Right lung (tissue), 5 donors: ENCODE data around the gene STH. TPM values are rescaled to one million over a fixed set of nuclear protein-coding genes. Genes with fewer than 3 reads are reported as not detected.
A peak's percentile ranks its signal among the peaks of the same experiment; 100 is the strongest.

Experiments used
- DNase-seq, 2 donors: peaks; one replicate each; pipeline ENCODE4 v3.0.0-alpha.2; 2013
- polyA plus RNA-seq, 5 donors: library from polyadenylated mRNA; unstranded; fragments of 120-200 nt; gene quantifications; one replicate each; pipeline versions ENCODE4 v1.2.1 to v1.2.3, GENCODE V29; 2013; ENCODE audit warnings: inconsistent platforms in 1 of 5, low replicate concordance in 1 of 5; ENCODE audit not compliant: insufficient read length in 5 of 5, insufficient read depth in 1 of 5

Gene STH
- polyA plus RNA-seq, 5 donors = 0.42 TPM; not detected in 4

GRCh38 chr17:46026166-46027047 is 27.4 kb downstream of the STH start:
- no peak for DNase-seq

- DNase-seq = no peak
Observed at GRCh38 chr17:46027048-46027975, 28.3 kb downstream of the STH start.

DNA sequence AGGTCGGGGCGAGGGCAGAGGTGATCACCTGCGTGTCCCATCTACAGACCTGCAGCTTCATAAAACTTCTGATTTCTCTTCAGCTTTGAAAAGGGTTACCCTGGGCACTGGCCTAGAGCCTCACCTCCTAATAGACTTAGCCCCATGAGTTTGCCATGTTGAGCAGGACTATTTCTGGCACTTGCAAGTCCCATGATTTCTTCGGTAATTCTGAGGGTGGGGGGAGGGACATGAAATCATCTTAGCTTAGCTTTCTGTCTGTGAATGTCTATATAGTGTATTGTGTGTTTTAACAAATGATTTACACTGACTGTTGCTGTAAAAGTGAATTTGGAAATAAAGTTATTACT is 28.9 kb downstream of the STH start:
- no peak for DNase-seq

DNA sequence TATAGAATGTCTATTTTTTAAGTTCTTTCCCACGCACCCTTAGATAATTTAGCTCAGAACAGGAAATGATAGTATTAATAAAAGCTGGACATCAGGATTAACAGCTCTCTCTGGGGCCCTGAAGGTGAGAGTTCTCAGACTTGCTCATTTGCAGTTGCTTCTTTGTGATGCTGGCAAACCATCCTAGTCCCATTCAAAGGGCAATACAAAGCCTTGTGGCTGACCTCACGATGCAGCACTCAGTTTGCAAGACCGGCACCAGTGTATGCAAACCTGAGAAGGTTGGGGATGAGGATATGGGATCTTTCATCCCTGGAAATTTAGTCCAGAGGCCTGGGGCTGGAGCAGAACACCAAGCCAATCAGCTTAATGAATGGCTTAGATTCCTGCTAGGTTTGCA is 29.3 kb downstream of the STH start:
- no peak for DNase-seq

DNA sequence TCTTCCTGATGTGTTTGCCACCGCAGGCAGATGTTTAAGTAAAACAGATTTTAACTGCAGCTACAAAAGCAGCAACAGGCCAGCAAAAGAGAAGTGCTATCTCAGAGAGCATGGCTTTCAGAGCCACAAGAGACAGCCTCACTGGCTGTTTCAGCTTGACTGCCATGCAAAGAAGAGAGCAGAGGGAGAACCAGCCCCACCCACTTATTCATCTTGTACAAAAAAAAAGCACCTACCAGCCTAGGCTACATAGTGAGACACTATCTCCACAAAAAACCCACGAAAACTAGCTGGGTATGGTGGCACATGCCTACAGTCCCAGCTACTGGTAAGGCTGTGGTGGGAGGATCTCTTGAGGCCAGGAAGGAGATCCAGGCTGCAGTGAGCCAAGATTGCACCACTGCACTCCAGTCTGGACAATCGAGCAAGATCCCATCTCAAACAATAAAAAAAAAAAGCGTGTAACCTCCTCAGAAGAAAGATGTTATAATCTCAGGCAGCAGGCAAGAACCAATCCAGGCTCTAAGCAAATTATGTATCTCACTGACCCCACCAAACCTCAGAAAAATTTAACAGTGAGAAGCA is 30.0 kb downstream of the STH start:
- DNase-seq = no peak

DNA sequence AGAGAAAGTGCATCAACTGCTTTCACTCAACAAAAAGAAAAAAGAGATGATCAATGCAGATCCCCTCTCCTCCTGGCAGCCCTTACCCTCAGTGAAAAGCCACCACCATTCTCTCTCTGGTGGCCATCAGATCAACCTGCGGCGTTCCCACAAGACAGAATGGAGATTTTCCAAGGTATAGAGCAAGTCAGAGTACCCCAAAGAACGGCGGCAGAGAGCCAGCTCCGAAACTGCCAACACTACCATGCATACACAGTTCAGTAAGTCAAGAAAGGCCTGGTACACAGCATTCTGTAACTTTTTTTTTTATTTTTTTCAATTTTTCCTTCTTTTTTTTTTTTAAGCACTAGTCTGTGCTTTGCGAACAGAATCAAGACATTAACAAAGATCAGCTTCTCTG is 30.6 kb downstream of the STH start:
- DNase-seq = no peak

- no peak for DNase-seq
Observed at GRCh38 chr17:46030752-46031151, 31.7 kb downstream of the STH start.

DNA sequence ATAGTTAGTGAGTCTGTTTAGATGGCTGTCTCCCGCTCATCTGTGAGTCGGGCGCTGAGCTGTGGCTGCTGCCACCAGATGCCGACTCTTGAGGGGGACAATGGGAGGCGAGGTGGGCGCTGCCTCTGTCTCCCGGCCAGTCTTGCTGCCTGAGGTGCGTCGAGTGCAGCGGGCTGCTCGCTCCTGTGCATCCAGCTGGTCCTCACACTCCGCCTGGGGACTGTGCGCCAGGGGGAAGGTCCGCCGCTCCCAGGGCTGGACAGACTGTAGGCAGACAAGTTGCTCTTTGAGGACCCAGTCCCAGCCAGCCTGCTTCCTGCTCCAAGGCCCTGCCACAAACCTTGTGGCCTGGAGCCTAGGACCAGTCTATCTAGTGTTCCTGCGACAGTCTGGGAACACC is 32.4 kb downstream of the STH start:
- DNase-seq = no peak

- DNase-seq = no peak
Observed at GRCh38 chr17:46031920-46032319, 32.9 kb downstream of the STH start.

DNA sequence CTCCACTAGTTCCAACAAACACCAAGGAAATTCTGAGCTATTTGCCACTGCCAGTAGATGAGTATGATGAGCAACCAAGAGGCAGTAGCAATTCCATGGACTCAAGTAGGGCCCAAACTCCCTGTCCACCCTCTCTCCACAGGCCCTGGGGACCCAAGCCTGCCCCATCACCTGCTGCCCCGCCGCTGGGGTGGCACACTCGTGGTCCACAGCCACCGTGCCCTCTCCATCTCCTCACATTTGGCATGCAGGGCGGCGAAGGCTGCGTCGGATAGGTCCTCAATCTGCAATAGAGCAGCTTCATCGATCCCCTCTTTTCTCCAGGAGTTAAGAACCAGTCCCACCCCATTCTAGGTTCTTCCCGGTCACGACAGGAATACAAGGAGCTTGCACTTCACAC is 33.9 kb downstream of the STH start:
- no peak for DNase-seq

DNA sequence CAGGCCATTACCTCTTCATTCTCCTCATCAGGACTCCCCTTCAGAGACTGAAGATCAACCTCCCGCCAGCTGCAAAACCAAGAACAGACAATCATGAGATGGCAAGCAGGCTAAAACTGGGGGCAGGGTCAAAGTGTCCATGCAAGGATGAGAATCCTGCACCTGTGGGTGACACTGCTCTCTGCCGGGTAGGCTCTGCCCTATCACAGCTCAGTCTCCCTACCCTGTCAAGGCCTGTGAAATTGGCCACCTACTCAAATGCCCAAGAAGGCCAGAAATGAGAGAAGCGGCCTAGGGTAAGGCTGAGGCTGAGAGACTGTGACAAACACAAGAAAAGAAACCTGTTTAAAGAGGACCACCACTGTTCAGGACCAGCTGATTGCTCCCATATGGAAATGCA is 34.3 kb downstream of the STH start:
- DNase-seq = no peak

GRCh38 chr17:46035112-46035818 is 36.2 kb downstream of the STH start:
- no peak for DNase-seq

DNA sequence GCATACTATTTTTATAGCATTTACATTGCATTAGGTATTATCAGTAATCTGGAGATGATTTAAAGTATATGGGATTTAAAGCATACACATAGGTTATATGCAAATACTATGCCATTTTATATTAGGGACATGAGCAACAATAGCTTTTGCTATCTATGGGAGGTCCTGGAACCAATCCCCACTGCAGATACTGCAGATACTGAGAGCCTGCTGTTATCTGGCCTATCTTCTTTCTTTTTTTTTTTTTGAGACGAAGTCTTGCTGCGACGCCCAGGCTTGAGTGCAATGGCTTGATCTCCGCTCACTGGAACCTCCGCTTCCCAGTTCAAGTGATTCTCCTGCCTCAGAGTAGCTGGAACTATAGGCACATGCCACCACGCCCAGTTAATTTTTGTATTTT is 37.4 kb downstream of the STH start:
- no peak for DNase-seq

DNA sequence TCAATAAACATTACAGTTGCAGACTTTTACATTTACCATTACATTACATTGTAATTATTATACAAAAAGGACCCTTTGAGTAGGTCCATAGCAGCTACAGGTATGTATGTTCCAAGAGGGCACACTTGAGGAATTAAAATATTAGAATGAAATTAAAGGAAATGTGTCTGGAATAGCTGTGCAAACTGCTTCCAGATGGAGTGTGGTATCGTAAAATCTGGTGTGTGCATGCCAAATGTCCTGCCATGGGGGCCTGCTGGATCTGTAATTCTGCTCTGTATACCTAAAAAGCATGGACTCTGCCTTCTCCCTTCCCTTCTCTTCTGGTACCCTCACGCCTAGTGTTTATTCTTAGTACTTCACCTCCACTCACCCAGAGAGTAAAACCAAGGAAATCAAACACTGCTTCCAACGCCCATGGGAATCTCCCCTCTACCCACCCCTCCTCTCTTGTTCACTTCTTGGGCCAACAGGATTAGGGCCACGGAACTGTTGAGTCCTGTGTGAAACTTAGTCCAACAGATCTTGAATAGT is 38.7 kb downstream of the STH start:
- no peak for DNase-seq

GRCh38 chr17:46038414-46038813 is 39.4 kb downstream of the STH start:
- no peak for DNase-seq

DNA sequence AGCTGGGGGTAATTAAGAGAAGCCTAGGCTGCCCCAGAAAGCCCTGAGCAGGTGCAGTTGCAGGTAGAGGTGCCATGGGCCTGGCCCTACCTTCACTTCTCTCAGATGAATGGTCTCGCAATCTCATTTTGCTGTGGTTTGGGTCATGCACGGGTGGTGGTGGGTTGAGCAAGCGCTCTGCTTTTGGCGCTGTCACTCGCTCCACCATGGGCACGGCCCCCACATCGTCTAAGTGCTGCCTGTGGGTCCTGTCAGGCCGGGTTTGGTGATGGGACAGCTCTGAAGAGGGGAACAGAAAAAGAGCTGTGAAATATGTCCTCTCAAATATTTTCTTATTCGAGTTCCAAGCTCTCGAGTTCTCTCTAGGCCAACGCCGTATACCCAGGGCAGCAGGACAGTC is 39.9 kb downstream of the STH start:
- DNase-seq = no peak

- DNase-seq = no peak
Observed at GRCh38 chr17:46039592-46040186, 40.6 kb downstream of the STH start.

DNA sequence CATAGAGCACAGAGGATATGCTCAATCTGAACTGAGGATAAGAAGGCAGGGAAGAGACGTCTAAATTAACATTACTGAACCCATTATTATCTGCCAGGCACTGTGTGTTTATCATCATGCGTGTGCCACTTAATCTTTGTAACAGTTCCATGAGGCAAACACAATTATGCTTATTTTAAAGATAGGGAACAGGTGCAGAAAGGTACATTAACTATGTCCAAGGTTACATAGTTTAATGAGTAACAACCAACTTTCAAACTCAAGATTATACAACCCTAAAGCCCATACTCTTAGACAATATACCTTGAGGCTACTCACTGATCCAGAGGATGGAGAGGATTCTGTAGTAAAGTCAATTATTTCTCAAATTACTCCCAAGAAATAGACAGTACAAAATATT is 43.2 kb downstream of the STH start:
- DNase-seq = no peak

DNA sequence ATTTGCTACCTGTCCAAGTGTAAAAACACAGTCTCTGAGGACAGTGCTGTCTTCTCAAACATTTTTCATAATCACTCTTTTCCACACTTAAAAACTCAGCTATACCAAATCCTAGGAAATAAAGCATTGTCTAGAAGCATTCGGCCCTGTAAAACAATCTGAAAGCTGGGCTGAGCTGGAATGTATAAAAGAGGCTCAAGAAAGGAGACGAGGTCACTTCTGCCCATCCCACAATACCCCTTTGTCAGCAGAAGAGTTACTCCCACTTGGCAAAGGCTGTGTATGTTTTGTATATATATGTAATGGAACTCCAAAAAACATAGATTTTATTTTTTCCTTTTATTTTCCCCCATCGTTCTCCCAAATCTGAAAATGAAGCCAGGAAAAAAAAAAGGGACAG is 43.9 kb downstream of the STH start:
- DNase-seq = no peak

GRCh38 chr17:46043606-46044005 is 44.6 kb downstream of the STH start:
- DNase-seq = no peak

GRCh38 chr17:46044286-46044928 is 45.4 kb downstream of the STH start:
- DNase-seq = peak; percentile 64 to 76
